Calu3 (cell line): ENCODE data around the gene SPATS2L. TPM values are rescaled to one million over a fixed set of nuclear protein-coding genes. Genes with fewer than 3 reads are reported as not detected.

ENCODE experiments used
- BruUV-seq: library from RNA; stranded (reverse); fragments of 400-500 nt; replicated peaks from 2 replicates; lab custom pipeline; 2021; lab: Mats Ljungman, UMichigan
- CTCF ChIA-PET: fragments of 300-600 bp; sonication (Branson Sonifier 250); formaldehyde crosslinking; loops from one replicate; lab custom pipeline; 2022; ENCODE audit warnings: antibody characterized with exemption; lab: Charles Lee
- DNase-seq: peaks from one replicate; pipeline ENCODE4 v3.0.0; 2022
- H3K27ac Mint-ChIP-seq: one replicate; pipeline ENCODE4 v1.8.0; 2022; ENCODE audit warnings: mixed read lengths; ENCODE audit not compliant: unreplicated experiment
- H3K27me3 Mint-ChIP-seq: one replicate; pipeline ENCODE4 v1.8.0; 2022; ENCODE audit warnings: mixed read lengths; ENCODE audit not compliant: unreplicated experiment
- H3K36me3 Mint-ChIP-seq: one replicate; pipeline ENCODE4 v1.8.0; 2022; ENCODE audit warnings: mild to moderate bottlenecking, moderate library complexity, mixed read lengths; ENCODE audit not compliant: insufficient read depth, unreplicated experiment
- H3K4me1 Mint-ChIP-seq: one replicate; pipeline ENCODE4 v1.8.0; 2022; ENCODE audit warnings: mild to moderate bottlenecking, low read depth, mixed read lengths; ENCODE audit not compliant: unreplicated experiment
- H3K4me3 Mint-ChIP-seq: one replicate; pipeline ENCODE4 v1.8.0; 2022; ENCODE audit warnings: mild to moderate bottlenecking, low read depth, moderate library complexity, mixed read lengths; ENCODE audit not compliant: unreplicated experiment
- H3K9me3 Mint-ChIP-seq: one replicate; pipeline ENCODE4 v1.8.0; 2022; ENCODE audit warnings: low read depth, mixed read lengths; ENCODE audit not compliant: unreplicated experiment
- intact Hi-C: fragments of 100-400 bp; cut with micrococcal nuclease; formaldehyde crosslinking; loops from one replicate; pipeline ENCODE4 v1.10.0; 2022; ENCODE audit not compliant: unreplicated experiment
- total RNA-seq: library from RNA; stranded (reverse); gene quantifications from 2 replicates; pipeline ENCODE4 v1.2.3, GENCODE V29; 2022
- TF ChIP-seq, protein P1 (sequence below): fragments of 200-600 bp; IDR thresholded peaks from one replicate; pipeline ENCODE4 v1.8.0; 2022; ENCODE audit warnings: antibody characterized with exemption; ENCODE audit not compliant: unreplicated experiment

SPATS2L gene
- total RNA-seq, 1 experiment from 2014 or later: 378 TPM

- no TSS peak for BruUV-seq
- Mint-ChIP-seq H3K36me3 (peaks cover 51% of the 10 kb centered on the region), H3K4me3 (no peak overlapping the region), H3K27me3 (no peaks in the 10 kb centered on the region), H3K9me3 (no peaks in the 10 kb centered on the region), H3K27ac (no peak overlapping the region), H3K4me1 (peaks cover 7% of the 10 kb centered on the region)
- TF ChIP-seq, protein P1, sequence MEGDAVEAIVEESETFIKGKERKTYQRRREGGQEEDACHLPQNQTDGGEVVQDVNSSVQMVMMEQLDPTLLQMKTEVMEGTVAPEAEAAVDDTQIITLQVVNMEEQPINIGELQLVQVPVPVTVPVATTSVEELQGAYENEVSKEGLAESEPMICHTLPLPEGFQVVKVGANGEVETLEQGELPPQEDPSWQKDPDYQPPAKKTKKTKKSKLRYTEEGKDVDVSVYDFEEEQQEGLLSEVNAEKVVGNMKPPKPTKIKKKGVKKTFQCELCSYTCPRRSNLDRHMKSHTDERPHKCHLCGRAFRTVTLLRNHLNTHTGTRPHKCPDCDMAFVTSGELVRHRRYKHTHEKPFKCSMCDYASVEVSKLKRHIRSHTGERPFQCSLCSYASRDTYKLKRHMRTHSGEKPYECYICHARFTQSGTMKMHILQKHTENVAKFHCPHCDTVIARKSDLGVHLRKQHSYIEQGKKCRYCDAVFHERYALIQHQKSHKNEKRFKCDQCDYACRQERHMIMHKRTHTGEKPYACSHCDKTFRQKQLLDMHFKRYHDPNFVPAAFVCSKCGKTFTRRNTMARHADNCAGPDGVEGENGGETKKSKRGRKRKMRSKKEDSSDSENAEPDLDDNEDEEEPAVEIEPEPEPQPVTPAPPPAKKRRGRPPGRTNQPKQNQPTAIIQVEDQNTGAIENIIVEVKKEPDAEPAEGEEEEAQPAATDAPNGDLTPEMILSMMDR: no peak
- DNase-seq: no peak
- intact Hi-C loops: no loop called here
- CTCF ChIA-PET: no interaction called here
These were observed 149.5 kb downstream of the SPATS2L start for GRCh38 chr2:200455958-200456421.

GRCh38 chr2:200456567-200456966 lies 150.1 kb downstream of the SPATS2L start:
- no peak overlapping the region for H3K4me3 Mint-ChIP-seq
- no TSS peak for BruUV-seq
- peaks cover 7% of the 10 kb centered on the region for H3K4me1 Mint-ChIP-seq
- H3K9me3 Mint-ChIP-seq: no peaks in the 10 kb centered on the region
- H3K27me3 Mint-ChIP-seq: no peaks in the 10 kb centered on the region
- intact Hi-C loops: no loop called here
- H3K27ac Mint-ChIP-seq: peak overlapping the region; percentile 41
- DNase-seq: no peak
- peaks cover 51% of the 10 kb centered on the region for H3K36me3 Mint-ChIP-seq
- TF ChIP-seq, protein P1: no peak
- CTCF ChIA-PET: interaction anchor here (0.7 kb wide), 1 partner anchor 28 kb away, joined by 4 read pairs; no protein-coding TSS in a partner anchor

GRCh38 chr2:200459101-200459500 lies 152.6 kb downstream of the SPATS2L start:
- H3K36me3 Mint-ChIP-seq: peaks cover 65% of the 10 kb centered on the region
- no peaks in the 10 kb centered on the region for H3K9me3 Mint-ChIP-seq
- H3K4me1 Mint-ChIP-seq: peaks cover 7% of the 10 kb centered on the region
- no peaks in the 10 kb centered on the region for H3K27me3 Mint-ChIP-seq
- DNase-seq: no peak
- H3K4me3 Mint-ChIP-seq: no peak overlapping the region
- intact Hi-C loops: no loop called here
- TF ChIP-seq, protein P1: no peak
- no TSS peak for BruUV-seq
- no peak overlapping the region for H3K27ac Mint-ChIP-seq
- CTCF ChIA-PET: no interaction called here

DNA sequence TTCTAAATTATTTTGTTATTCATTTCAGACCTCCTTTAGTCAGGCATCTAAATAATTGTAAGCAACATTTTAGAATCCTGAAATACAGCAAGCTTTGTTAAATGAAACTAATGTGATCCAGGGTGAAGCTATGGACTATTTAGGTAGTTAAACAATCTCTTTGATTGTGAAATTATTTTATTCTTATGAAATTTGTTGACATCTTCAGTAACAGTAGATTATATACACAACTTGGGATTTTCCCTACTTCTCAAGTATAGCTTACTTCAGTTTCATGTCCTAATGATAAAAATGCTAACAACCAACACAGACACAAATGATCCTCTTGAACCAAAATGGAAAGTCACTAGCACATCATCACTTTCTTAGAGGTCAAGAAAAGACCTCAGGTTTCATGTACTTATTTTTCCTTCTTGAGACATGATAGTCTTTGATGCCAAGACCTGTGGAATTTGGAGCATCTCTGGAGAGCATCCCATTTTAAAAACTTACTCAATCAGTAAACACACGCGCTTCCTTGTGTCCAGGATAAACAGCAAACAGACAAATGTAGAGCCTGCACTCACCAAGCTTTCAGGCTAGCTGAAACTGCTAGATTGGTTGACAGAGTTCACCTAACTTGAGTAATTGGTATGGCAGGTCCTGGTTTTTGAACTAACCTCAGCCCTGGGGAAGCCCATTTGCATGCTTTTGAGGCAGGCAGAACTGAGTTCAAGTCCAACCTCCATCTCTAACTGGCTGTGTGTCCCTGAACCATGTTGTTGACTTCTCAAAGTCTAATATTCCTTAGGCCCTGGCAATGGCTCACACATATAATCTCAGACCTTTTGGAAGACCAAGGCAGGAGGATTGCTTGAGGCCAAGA lies 155.6 kb downstream of the SPATS2L start:
- Mint-ChIP-seq H3K4me3 (no peak overlapping the region), H3K36me3 (peaks cover 73% of the 10 kb centered on the region), H3K9me3 (no peaks in the 10 kb centered on the region), H3K4me1 (no peaks in the 10 kb centered on the region), H3K27me3 (no peaks in the 10 kb centered on the region), H3K27ac (no peak overlapping the region)
- intact Hi-C loops: no loop called here
- TF ChIP-seq, protein P1: no peak
- no TSS peak for BruUV-seq
- DNase-seq: no peak
- CTCF ChIA-PET: no interaction called here
